Mucosa of descending colon (tissue), 3 donors: ENCODE data around the gene EMC8. TPM values are rescaled to one million over a fixed set of nuclear protein-coding genes. Genes with fewer than 3 reads are reported as not detected.

Experiments
- ATAC-seq: fragments of 200-7000 bp; cut with Tn5 transposase; one replicate; pipeline ENCODE4 v1.9.1; 2020; ENCODE audit warnings: mild to moderate bottlenecking, moderate library complexity
- DNase-seq, 3 donors: peaks; one replicate each; pipeline ENCODE4 v3.0.0-alpha.2; 2020
- H3K36me3 ChIP-seq: fragments of 200-600 bp; one replicate; pipeline ENCODE4 v1.8.0; 2021; ENCODE audit warnings: low read depth, mild to moderate bottlenecking
- H3K4me1 ChIP-seq: fragments of 200-600 bp; one replicate; pipeline ENCODE4 v1.8.0; 2021; ENCODE audit warnings: low read depth, mild to moderate bottlenecking
- H3K4me3 ChIP-seq: fragments of 200-600 bp; one replicate; pipeline ENCODE4 v1.8.0; 2021; ENCODE audit warnings: mild to moderate bottlenecking
- H3K9me3 ChIP-seq: fragments of 200-600 bp; one replicate; pipeline ENCODE4 v1.8.0; 2021; ENCODE audit warnings: mild to moderate bottlenecking
- intact Hi-C, 2 donors: fragments of 100-400 bp; cut with DNase I in 1 of 2; cut with micrococcal nuclease in 1 of 2; formaldehyde crosslinking; loops; one replicate each; pipeline versions ENCODE4 v1.11.0 to v1.11.1; 2022; cut with DNase I, micrococcal nuclease
- long read RNA-seq, 2 donors: library from polyadenylated mRNA; unstranded; transcript quantifications; one replicate each; pipeline ENCODE4 v2.0.0, GENCODE V29; 2019 to 2021
- total RNA-seq, 3 donors: library from RNA; stranded (reverse); fragmentation: NEBNext Ultra II Directional in 2 of 3; extraction: Animal tissue kit (Norgen Biotek cat#: 25700) in 2 of 3; gene quantifications; one replicate each; pipeline versions ENCODE4 v1.2.1 to v1.2.4, GENCODE V29; 2021 to 2023
- TF ChIP-seq, protein P1 (sequence below): fragments of 200-600 bp; IDR thresholded peaks from one replicate; pipeline ENCODE4 v1.8.0; 2022; ENCODE audit warnings: antibody characterized with exemption, mild to moderate bottlenecking
- donor health status: DM: no; HTN: no; CAD: no; lungs with moderate emphysema.
- donor health status: DM: no; HTN: no; CAD: no.
- donor health status: DM: no; HTN: yes; CAD: no.

EMC8 gene
- 10 to 100 TPM; 27.7 to 31.0 (median 30.2) TPM for total RNA-seq
- long read RNA-seq, donor 1, transcript EMC8-202 (4 exons, 1,935 nt), result minor isoform, 8 of 40 reads
- long read RNA-seq, donor 1, transcript EMC8-201 (5 exons, 1,962 nt), result major isoform, 27 of 40 reads
- long read RNA-seq, donor 1, partial matches to known transcripts, result 0 of 40 reads
- long read RNA-seq, donor 1, other reads (novel, unspliced or antisense), result 5 of 40 reads
- long read RNA-seq, donor 2, transcript EMC8-201 (5 exons, 1,962 nt), result major isoform, 36 of 40 reads
- long read RNA-seq, donor 2, partial matches to known transcripts, result 0 of 40 reads
- long read RNA-seq, donor 2, other reads (novel, unspliced or antisense), result 3 of 40 reads

DNA sequence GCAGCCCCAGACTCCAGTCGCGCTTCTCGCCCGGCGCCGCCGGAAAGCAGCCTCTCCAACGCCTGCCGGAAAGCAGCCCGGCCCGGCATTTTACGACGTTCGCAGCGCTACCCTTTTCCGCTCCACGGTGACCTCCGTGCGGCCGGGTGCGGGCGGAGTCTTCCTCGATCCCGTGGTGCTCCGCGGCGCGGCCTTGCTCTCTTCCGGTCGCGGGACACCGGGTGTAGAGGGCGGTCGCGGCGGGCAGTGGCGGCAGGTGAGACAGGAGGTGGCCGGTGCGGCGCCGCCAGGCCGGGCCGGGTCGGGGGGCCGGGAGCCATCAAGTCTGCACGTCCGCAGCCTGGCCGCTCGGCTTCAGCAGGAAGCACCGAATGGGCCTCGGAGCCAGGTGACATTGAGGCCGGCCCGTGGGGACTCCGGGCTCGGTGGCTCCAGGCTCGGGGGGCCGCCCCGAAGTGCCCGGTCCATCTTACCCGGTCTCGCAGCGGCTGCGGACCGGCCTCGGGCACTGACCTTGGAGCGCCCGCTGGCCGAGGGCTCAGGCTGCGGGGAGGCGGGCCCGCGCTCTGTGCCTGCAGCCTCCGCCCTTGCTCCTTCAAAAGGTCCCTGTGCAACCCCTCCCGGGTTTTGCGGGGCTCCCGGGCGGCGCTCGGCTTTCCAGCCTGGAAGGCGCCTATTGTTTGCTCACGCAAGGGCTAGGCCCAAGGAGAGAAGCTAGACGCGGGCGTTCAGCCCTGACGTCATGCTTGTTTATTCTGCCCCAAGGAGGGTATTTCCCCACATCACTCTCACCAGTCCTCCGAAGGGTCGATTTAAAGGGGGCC is at the start of gene EMC8, which contains the start of gene COX4I1:
Gene EMC8 (minus strand): TSS at position 48 of the 824 bp plus-strand sequence. CDS start 249 bp downstream, outside the sequence.
Gene COX4I1 (plus strand): TSS at position 199 of the 824 bp plus-strand sequence. CDS start 1,511 bp downstream, outside the sequence.
- Histone ChIP-seq H3K36me3 (no peaks in the 10 kb centered on the region), H3K4me1 (peaks cover 23% of the 10 kb centered on the region), H3K4me3 (peak within 1 kb of the TSS; percentile 98), H3K9me3 (no peaks in the 10 kb centered on the region)
- DNase-seq, result peak; percentile 97 to 98 (median 97)
- ATAC-seq, result peak; percentile 97
- intact Hi-C loops, result no loop called here
- TF ChIP-seq, protein P1, sequence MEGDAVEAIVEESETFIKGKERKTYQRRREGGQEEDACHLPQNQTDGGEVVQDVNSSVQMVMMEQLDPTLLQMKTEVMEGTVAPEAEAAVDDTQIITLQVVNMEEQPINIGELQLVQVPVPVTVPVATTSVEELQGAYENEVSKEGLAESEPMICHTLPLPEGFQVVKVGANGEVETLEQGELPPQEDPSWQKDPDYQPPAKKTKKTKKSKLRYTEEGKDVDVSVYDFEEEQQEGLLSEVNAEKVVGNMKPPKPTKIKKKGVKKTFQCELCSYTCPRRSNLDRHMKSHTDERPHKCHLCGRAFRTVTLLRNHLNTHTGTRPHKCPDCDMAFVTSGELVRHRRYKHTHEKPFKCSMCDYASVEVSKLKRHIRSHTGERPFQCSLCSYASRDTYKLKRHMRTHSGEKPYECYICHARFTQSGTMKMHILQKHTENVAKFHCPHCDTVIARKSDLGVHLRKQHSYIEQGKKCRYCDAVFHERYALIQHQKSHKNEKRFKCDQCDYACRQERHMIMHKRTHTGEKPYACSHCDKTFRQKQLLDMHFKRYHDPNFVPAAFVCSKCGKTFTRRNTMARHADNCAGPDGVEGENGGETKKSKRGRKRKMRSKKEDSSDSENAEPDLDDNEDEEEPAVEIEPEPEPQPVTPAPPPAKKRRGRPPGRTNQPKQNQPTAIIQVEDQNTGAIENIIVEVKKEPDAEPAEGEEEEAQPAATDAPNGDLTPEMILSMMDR, result no peak

DNA sequence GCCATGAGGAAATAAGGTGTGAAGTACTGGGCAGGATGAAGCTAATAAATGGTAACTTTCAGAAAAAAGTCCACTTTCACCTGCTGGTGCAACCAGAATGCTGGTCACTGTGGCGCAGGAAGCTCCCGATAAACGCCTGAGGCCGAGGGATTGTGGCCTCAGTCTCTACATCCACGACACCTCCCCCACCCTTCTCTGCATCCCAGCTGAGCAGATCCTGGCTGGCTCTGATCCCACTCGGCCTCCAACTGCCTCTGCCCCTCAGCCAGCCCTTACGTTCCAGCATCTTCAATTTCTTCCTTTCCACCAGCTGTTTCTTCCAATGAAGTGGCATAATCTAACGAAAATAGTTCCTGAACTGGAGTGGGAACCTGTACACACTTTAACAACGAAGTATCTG is 49.6 kb upstream of the EMC8 start:
- no peaks in the 10 kb centered on the region for H3K36me3 ChIP-seq
- TF ChIP-seq, protein P1, result no peak
- ATAC-seq (no peak), DNase-seq (no peak)
- no peaks in the 10 kb centered on the region for H3K9me3 ChIP-seq
- H3K4me3 ChIP-seq, result no peak overlapping the region
- H3K4me1 ChIP-seq, result peaks cover 6% of the 10 kb centered on the region
- intact Hi-C loops, result no loop called here

DNA sequence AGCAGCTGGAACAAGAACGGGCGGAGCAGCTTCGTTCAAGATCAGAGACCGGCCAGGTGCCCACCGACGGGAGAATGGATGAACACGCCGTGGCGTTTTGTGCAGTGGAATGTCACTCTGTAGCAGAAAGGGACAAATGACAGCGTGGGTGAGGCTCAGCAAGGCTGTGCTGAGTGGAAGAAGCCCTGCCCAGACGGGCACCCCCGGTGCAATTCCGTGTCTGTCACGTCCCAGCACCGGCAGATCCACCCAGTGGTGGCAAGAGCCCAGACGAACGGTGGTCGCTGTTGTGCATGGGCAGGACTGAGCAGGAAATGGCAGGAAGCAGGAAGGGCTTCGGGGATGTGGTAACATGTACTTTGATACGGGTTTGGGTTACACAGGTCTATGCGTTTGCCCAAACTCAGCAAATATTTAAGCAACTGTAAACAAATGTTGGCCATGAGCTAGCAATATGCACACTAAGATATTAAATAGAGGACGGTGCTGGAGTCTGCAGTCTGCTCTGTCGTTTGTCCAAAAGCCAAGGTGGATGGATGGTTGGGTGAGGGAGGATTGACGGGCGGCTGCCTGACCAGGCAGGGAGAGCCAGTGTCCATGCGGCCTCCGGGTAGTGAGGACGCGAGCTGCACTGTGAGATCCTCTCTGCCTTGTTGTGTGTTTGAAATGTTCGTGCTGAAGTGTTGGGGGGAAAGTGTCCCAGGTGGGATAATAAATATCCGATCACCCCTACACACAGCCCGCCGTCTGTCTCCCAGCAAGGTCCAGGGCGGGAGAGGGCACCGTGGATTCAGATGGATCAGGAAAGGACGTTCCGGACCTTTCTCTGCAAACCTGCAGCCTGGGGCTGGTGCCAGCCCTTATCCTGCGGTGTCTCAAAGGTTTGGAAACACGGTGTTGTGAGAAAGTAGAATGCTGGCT is 48.6 kb upstream of the EMC8 start:
- DNase-seq, result peak in 1 of 3 donors; percentile 34

DNA sequence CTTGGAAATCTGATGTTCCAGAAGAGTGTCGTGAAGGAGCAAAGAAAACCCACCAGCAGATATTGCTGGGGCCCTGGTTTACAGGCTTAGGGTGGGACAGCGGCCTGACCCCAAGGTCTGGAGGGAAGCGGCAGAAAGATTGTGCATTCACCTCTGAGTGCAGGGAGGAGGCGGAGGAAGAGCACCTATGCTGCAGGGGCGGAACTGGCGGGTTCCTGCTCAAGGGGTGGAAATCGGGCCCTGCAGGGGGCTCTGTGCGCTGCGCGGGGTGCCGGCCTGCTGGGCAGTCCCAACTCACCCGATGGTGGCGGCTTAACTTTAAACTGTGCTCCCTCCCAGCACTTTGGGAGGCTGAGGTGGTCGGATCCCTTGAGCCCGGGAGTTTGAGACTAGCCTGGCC is 47.7 kb upstream of the EMC8 start:
- TF ChIP-seq, protein P1, result no peak
- ATAC-seq, result no peak
- Histone ChIP-seq H3K36me3 (no peaks in the 10 kb centered on the region), H3K4me3 (no peak overlapping the region), H3K4me1 (peaks cover 6% of the 10 kb centered on the region), H3K9me3 (no peaks in the 10 kb centered on the region)
- DNase-seq, result no peak
- intact Hi-C loops, result no loop called here

More for the DNA sequence above, 48.6 kb upstream of the EMC8 start:
- Histone ChIP-seq H3K4me1 (peaks cover 6% of the 10 kb centered on the region), H3K9me3 (no peaks in the 10 kb centered on the region), H3K4me3 (no peak overlapping the region), H3K36me3 (no peaks in the 10 kb centered on the region)
- intact Hi-C loops, result no loop called here
- TF ChIP-seq, protein P1, result no peak
- peak; percentile 73 for ATAC-seq

DNA sequence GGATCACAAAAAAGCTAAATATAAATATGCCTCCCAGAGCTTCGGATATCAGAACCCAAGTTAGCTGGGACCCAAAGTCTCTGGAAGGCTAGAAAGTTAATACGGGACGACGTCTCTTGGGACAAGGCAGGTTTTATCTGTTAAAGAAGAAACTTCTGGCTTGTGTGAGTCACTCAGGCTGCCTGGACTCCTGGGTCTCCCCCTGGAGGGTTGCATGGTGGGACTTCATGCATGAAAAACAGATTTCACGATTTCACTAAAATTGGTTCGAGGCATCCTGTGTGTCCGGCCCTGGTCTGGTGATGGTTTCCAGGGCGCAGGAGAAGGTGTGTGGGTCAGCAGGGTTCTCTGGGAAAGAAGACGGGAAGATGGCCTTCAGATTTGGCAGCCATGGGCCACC is 47.1 kb upstream of the EMC8 start:
- intact Hi-C loops, result no loop called here
- no peak overlapping the region for H3K4me3 ChIP-seq
- TF ChIP-seq, protein P1, result no peak
- DNase-seq (no peak), ATAC-seq (no peak)
- H3K4me1 ChIP-seq, result peaks cover 6% of the 10 kb centered on the region
- H3K9me3 ChIP-seq, result no peaks in the 10 kb centered on the region
- H3K36me3 ChIP-seq, result no peaks in the 10 kb centered on the region
